Hematopoietic multipotent progenitor cell treated with erythropoietin and hydrocortisone succinate and interleukin-3 and kit ligand, for 8 days (in vitro differentiated cells): ENCODE results near the gene MED31.
"Not testable (repeated sequence)": the region's sequence is repeated elsewhere in the genome, so short reads cannot be mapped to it uniquely, and the experiment has no call there.

ENCODE experiments used
- DNase-seq: peaks from one replicate; pipeline ENCODE4 v3.0.0-alpha.2; 2015

MED31 gene

GRCh38 chr17:6676802-6677157, 25.4 kb upstream of the MED31 start:
- no peak for DNase-seq

GRCh38 chr17:6675201-6675825, 23.9 kb upstream of the MED31 start:
- DNase-seq, result peak; percentile 89

- DNase-seq, result no peak
Measured at GRCh38 chr17:6674586-6674985, 23.2 kb upstream of the MED31 start.

GRCh38 chr17:6671431-6671830, 20.0 kb upstream of the MED31 start:
- no peak for DNase-seq

GRCh38 chr17:6670999-6671398, 19.6 kb upstream of the MED31 start:
- DNase-seq, result no peak

GRCh38 chr17:6670571-6670970, 19.2 kb upstream of the MED31 start:
- no peak for DNase-seq

GRCh38 chr17:6669479-6670212, 18.2 kb upstream of the MED31 start:
- no peak for DNase-seq

GRCh38 chr17:6668727-6669425, 17.5 kb upstream of the MED31 start:
- DNase-seq, result no peak

GRCh38 chr17:6668219-6668618, 16.8 kb upstream of the MED31 start:
- no peak for DNase-seq

- DNase-seq, result no peak
Measured at GRCh38 chr17:6667516-6667915, 16.1 kb upstream of the MED31 start.

- DNase-seq, result no peak
Measured at GRCh38 chr17:6666557-6666956, 15.2 kb upstream of the MED31 start.

GRCh38 chr17:6666077-6666521, 14.7 kb upstream of the MED31 start:
- peak; percentile 75 for DNase-seq

GRCh38 chr17:6663200-6663599, 11.8 kb upstream of the MED31 start:
- DNase-seq, result not testable (repeated sequence)

- no peak for DNase-seq
Measured at GRCh38 chr17:6661464-6661848, 10.1 kb upstream of the MED31 start.

GRCh38 chr17:6660805-6661463, 9.5 kb upstream of the MED31 start:
- DNase-seq, result no peak

- DNase-seq, result no peak
Measured at GRCh38 chr17:6660101-6660500, 8.7 kb upstream of the MED31 start.

GRCh38 chr17:6658411-6658810, 7.0 kb upstream of the MED31 start:
- DNase-seq, result not testable (repeated sequence)

- no peak for DNase-seq
Measured at GRCh38 chr17:6657633-6658287, 6.4 kb upstream of the MED31 start.

- DNase-seq, result not testable (repeated sequence)
Measured at GRCh38 chr17:6656797-6657632, 5.6 kb upstream of the MED31 start.

- not testable (repeated sequence) for DNase-seq
Measured at GRCh38 chr17:6655732-6656361, 4.4 kb upstream of the MED31 start.
